ENCODE results near the gene TUBA1C. TPM values are rescaled to one million over a fixed set of nuclear protein-coding genes. Genes with fewer than 3 reads are reported as not detected.

The TUBA1C gene
- polyA plus RNA-seq, 1 donor from 2014 or later: 63.0 TPM

DNA sequence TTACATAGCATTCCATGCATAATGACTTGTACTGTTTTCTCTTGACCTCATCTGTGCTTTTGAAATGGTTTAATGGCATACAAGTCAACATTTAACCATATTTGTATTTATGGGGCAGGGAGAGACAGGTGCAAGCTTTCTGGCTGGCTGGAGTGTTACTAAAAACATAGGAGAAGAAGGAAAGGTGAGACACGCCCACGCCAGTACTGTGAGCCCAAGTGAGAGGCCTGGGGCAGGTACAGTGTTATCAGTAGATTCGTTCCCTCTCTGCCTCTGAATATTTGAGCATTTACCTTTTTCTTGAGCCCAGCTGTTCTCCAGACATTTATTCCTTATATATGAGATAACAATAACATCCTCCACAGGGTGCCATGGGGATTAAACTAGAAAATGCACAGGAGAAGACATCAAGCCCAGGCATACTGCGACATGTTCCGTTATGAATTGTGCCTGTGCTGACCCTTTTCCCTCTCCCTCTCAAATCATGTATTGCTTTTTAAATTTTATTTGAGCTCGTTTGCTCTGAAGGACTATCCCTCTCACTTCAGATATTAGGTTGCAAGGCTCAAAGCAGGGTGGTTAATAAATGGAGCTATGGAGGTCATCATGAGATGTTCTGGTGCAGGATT, 34.6 kb upstream of the TUBA1C start:
- Histone ChIP-seq H3K4me3 (ENCODE audit: low read length) (no peak overlapping the region), H3K9me3 (ENCODE audit: low read length) (no peaks in the 10 kb centered on the region), H3K9me2 (ENCODE audit: insufficient read depth, low read length) (no peaks in the 10 kb centered on the region), H3K36me3 (ENCODE audit: insufficient read depth, low read length) (no peaks in the 10 kb centered on the region), H4K20me1 (ENCODE audit: insufficient read depth) (no peaks in the 10 kb centered on the region), H3K27me3 (ENCODE audit: insufficient read depth, low read depth, low read length) (no peaks in the 10 kb centered on the region), H3F3A (ENCODE audit: insufficient read depth, low read length, poor library complexity, severe bottlenecking) (peaks cover 4% of the 10 kb centered on the region), H3K27ac (ENCODE audit: low read length) (no peak overlapping the region), H3K9ac (ENCODE audit: low read length) (no peak overlapping the region), H3K79me2 (replicated peaks; ENCODE audit: insufficient read depth, low read length) (peaks cover 70% of the 10 kb centered on the region), H3K4me2 (ENCODE audit: low read length) (no peak overlapping the region), H2AFZ (ENCODE audit: low read depth, low read length) (no peak overlapping the region)
- no peak for TF ChIP-seq EP300 (conservative IDR thresholded peaks at IDR 0.05; ENCODE audit: poor library complexity, severe bottlenecking)
- TF ChIP-seq, protein P1, sequence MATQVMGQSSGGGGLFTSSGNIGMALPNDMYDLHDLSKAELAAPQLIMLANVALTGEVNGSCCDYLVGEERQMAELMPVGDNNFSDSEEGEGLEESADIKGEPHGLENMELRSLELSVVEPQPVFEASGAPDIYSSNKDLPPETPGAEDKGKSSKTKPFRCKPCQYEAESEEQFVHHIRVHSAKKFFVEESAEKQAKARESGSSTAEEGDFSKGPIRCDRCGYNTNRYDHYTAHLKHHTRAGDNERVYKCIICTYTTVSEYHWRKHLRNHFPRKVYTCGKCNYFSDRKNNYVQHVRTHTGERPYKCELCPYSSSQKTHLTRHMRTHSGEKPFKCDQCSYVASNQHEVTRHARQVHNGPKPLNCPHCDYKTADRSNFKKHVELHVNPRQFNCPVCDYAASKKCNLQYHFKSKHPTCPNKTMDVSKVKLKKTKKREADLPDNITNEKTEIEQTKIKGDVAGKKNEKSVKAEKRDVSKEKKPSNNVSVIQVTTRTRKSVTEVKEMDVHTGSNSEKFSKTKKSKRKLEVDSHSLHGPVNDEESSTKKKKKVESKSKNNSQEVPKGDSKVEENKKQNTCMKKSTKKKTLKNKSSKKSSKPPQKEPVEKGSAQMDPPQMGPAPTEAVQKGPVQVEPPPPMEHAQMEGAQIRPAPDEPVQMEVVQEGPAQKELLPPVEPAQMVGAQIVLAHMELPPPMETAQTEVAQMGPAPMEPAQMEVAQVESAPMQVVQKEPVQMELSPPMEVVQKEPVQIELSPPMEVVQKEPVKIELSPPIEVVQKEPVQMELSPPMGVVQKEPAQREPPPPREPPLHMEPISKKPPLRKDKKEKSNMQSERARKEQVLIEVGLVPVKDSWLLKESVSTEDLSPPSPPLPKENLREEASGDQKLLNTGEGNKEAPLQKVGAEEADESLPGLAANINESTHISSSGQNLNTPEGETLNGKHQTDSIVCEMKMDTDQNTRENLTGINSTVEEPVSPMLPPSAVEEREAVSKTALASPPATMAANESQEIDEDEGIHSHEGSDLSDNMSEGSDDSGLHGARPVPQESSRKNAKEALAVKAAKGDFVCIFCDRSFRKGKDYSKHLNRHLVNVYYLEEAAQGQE (IDR thresholded peaks at IDR 0.05; ENCODE audit: borderline replicate concordance): no peak

DNA sequence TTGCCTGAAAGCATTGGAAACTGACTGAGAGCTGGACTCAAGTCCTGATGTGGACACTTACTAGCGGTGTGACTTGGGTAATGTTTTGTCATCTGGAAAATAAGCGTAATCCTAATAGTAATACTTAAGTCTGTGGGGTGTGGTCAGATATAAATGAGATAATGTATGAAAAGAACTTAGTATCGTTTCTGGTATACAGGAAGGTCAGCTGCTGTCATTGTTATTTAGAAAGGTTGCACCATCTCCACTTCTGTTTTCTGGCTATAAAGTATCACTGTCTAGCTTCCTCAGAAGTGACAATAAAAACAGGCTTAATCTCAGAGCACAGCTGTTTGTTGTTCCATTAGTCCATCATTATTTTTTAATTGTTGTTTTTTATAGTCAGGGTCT, 34.1 kb upstream of the TUBA1C start:
- Histone ChIP-seq H2AFZ (ENCODE audit: low read depth, low read length) (no peak overlapping the region), H3F3A (ENCODE audit: insufficient read depth, low read length, poor library complexity, severe bottlenecking) (peaks cover 4% of the 10 kb centered on the region), H3K27me3 (ENCODE audit: insufficient read depth, low read depth, low read length) (no peaks in the 10 kb centered on the region), H3K79me2 (replicated peaks; ENCODE audit: insufficient read depth, low read length) (peaks cover 75% of the 10 kb centered on the region), H3K9ac (ENCODE audit: low read length) (no peak overlapping the region), H3K4me3 (ENCODE audit: low read length) (no peak overlapping the region), H3K9me3 (ENCODE audit: low read length) (no peaks in the 10 kb centered on the region), H3K9me2 (ENCODE audit: insufficient read depth, low read length) (no peaks in the 10 kb centered on the region), H3K27ac (ENCODE audit: low read length) (no peak overlapping the region), H3K4me2 (ENCODE audit: low read length) (no peak overlapping the region), H3K36me3 (ENCODE audit: insufficient read depth, low read length) (no peaks in the 10 kb centered on the region), H4K20me1 (ENCODE audit: insufficient read depth) (no peaks in the 10 kb centered on the region)
- TF ChIP-seq TAF1 (IDR thresholded peaks at IDR 0.05; ENCODE audit: low read depth) (no peak), MXI1 (conservative IDR thresholded peaks at IDR 0.05; ENCODE audit: poor library complexity, severe bottlenecking) (no peak), POLR2AphosphoS5 (IDR thresholded peaks at IDR 0.05) (no peak), RAD21 (conservative IDR thresholded peaks at IDR 0.05) (no peak), SMC3 (conservative IDR thresholded peaks at IDR 0.05; ENCODE audit: poor library complexity) (no peak), EZH2 (IDR thresholded peaks at IDR 0.05; ENCODE audit: borderline replicate concordance, insufficient read depth, low read length, poor library complexity, severe bottlenecking) (no peak)
- TF ChIP-seq, protein P1 (IDR thresholded peaks at IDR 0.05; ENCODE audit: borderline replicate concordance): no peak

All from neural cell (in vitro differentiated cells).